ENCODE measurements around the gene PUSL1.

DNA sequence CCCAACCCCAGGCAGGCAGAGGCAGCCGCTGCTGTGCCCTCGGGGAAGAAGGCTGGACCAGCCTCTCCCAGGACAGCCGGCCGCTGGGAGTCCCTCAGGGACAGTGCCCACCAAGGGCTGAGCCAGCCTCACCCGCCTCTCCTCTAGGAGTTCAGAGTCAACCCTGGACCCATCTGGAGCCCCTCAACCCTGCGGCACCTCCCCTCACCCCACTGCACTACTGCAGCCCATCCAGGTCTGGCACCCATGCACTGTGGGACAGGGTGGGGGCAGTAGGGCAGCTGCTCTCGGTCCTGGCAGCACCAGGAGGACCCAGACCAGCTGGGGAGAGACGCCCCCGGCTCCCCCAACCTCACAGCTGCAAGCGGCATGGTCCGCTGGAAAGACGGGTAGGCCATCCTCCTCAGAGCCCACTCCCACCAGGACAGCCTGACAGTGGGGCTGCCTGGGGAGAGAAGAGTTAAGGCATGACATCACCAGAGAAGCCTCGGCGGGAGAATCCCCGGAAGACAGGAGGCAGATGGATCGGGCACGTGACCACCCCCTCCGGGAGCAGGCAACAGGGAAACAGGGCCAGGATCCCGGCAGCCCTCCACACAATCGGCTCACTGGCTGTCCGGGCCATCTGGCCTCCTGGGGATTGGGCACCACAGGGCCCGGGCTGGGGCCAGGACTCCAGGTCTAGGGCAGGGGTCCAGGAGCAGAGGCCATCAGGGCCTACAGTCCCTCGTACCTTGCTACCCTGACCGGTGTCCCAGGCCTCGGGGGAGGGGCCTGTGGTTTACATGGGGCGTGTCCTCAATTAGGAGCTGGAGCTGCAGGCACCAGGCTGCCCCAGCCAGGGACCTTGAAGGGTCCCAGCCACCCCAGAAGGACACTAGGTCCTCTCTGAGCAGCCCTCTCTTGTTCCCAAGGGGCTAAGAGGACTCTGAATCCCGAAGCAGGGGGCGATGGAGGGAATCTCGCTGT, 3.8 kb upstream of the PUSL1 start:
- TF ChIP-seq POLR2A (IDR thresholded peaks at IDR 0.05; ENCODE audit: low read length), result no peak
- no peak for TF ChIP-seq GATA1 (IDR thresholded peaks at IDR 0.05; ENCODE audit: low read depth, low read length)

Data from erythroblast (primary cell).